GM18870 (cell line): ENCODE measurements around the gene HEATR5B.
"Not testable (repeated sequence)": the region's sequence is repeated elsewhere in the genome, so short reads cannot be mapped to it uniquely, and the experiment has no call there.

Experiments
- ATAC-seq: cut with Tn5 transposase; IDR thresholded peaks from one replicate; pipeline ENCODE4 v1.9.1; 2021; ENCODE audit warnings: moderate library complexity; ENCODE audit not compliant: unreplicated experiment

Gene HEATR5B

GRCh38 chr2:36951027-36951518, 133.1 kb downstream of the HEATR5B start:
- ATAC-seq, result no peak

DNA sequence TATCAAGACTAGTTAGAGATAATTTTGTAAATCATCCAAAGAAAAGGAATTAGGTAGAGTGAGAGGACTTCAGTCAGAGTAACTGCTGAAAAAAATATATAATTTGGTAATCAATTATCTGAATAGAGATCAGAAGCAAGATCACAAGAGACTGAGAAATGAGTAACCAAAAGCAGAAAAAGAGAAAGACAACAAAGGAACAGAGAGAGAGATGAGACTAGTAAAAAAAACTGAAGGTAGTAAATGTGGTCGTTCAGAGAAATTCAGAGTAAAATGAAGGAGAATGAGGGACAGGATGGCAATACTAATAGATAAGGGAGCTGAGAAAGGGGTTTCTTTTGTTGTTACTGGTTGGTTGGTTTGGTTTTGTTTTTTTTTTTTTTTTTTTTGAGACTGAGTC, 134.3 kb downstream of the HEATR5B start:
- no peak for ATAC-seq

DNA sequence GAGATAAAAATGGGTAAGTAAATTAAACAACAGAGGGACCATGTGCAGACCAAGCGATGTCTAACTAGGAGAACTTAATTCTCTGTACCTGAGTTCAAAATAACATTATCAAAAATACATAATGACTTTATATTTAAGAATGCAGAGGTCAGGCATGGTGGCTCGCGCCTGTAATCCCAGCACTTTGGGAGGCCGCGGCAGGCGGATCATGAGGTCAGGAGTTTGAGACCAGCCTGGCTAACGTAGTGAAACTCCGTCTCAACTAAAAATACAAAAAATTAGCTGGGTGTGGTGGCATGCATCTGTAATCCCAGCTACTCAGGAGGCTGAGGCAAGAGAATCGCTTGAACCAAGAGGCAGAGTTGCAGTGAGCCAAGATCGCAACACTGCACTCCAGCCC, 138.9 kb downstream of the HEATR5B start:
- not testable (repeated sequence) for ATAC-seq

GRCh38 chr2:36941867-36942266, 142.3 kb downstream of the HEATR5B start:
- no peak for ATAC-seq

DNA sequence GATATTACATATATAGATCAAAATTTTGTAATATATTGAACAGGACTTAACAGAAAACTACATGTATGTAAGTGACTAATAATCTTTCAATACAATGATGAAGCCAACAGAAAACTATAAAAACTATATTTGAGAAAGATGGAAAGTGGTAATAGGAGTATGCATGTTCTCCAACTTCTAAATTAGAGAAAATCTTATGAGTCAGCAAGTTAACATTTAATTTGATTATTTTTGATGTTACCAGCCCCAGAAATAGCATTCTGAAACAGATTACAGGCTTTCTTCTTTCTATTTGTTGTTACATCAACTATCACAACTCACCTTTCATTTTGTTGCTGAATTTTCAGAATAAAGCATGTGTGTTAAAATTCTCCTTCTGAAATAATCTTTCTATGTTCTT, 147.6 kb downstream of the HEATR5B start:
- not testable (repeated sequence) for ATAC-seq

DNA sequence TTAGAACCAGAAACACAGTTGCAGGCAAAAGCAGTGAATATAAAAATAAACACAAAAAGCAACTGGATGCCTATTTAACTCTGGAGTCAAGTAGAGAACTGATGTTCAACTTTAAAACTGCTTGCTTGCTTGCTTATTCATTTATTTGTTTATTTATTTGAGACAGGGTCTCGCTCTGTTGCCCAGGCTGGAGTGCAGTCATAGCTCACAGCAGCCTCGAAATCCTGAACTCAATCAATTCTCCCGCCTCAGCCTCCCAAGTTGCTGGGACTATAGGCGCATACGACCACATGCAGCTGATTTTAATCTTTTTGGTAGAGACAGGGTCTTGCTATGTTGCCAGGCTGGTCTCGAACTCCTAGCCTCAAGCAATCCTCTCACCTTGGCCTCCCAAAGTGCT, 152.5 kb downstream of the HEATR5B start:
- not testable (repeated sequence) for ATAC-seq
